ENCODE data around the gene ANKHD1. TPM values are rescaled to one million over a fixed set of nuclear protein-coding genes. Genes with fewer than 3 reads are reported as not detected.
"Not testable (repeated sequence)": the region's sequence is repeated elsewhere in the genome, so short reads cannot be mapped to it uniquely, and the experiment has no call there.

The ANKHD1 gene
- polyA plus RNA-seq, 5 donors, result 97.8 to 144 (median 128) TPM

DNA sequence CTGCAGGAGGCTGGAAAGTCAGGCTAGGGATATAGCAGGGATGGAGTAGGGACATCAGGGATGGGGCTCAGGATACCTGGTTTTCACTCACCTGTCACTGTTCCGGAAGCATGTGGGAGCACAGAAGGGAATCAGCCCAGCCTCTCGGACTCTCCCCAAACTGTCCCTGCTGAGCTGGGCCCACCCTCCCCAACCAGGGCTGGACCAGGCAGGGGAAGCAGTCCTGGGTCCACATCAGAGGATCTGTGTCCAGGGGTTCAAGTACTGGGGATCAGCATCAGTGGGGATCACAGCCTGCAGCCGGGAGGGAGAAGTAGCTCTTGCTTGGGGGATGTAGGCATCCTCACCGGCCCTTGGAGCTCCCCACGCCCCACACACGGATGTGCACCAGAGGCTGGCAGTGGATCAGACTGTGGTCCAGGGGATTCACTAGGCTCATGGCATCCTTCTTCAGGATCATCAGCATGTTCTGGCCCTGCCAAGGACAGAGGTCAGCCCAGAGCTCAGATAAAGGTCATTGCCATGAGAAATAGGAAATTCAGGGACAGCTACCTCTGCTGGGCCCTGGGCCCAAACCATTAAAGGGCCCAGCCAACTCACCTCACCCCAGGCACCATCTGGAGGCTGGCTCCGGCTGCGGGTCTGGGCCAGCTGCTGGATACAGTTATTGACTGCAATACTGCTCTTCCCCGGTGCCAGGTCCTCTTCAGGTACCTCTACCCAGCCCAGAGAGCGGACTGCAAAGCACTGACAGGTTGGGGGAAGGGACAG is 160.3 kb downstream of the ANKHD1 start:
- no peak for DNase-seq

DNA sequence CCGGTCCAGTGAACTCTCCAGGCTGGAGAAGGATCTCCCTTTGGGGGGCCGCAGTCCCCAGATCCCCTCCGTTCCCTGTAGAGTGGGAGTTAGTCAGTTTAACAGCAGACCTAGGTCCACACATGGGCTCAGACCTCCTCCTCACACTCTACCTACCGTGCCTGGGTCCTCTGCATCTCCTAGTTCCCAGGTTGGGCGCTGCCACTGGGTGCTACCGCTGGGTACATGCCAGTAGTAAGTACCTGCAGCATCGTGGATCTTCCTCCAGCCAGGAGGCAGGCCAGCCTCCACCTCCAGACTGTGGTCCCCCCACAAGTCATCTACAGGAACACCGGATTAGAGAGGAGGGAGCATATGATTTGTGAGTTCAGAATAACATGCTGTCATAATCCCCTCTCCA is 162.0 kb downstream of the ANKHD1 start:
- DNase-seq, result no peak

- DNase-seq, result peak; percentile 97 to 98
Measured at GRCh38 chr5:140564196-140565023, 162.8 kb downstream of the ANKHD1 start, which contains the start of the genes APBB3 and SLC35A4. Gene APBB3, minus strand, starts transcription at chr5:140564598. Its CDS starts 353 bp downstream, at chr5:140564245. Gene SLC35A4, plus strand, starts transcription at chr5:140564828. Its CDS starts 2,342 bp downstream, at chr5:140567170.

GRCh38 chr5:140565024-140565779 is 163.6 kb downstream of the ANKHD1 start:
- DNase-seq, result no peak

DNA sequence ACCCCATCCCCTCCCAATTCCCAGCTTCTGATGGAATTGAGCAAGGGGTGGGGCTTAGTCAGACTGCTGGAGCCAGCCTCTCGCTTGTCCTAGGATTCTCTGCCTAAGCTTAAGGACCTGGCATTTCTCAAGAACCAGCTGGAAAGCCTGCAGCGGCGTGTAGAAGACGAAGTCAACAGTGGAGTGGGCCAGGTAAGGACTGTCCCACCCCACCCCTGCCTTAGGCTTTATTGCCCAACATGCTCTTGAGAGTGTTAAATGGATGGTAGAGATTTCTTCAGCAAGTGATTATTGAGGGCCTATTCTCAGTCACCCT is 164.1 kb downstream of the ANKHD1 start:
- DNase-seq, result no peak

- DNase-seq, result no peak
Measured at GRCh38 chr5:140566665-140567064, 165.0 kb downstream of the ANKHD1 start.

GRCh38 chr5:140567136-140567818 is 165.6 kb downstream of the ANKHD1 start:
- no peak for DNase-seq

DNA sequence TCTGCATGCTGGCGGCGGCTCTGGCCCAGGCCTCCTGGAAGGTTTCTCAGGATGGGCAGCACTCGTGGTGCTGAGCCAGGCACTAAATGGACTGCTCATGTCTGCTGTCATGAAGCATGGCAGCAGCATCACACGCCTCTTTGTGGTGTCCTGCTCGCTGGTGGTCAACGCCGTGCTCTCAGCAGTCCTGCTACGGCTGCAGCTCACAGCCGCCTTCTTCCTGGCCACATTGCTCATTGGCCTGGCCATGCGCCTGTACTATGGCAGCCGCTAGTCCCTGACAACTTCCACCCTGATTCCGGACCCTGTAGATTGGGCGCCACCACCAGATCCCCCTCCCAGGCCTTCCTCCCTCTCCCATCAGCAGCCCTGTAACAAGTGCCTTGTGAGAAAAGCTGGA is 166.2 kb downstream of the ANKHD1 start:
- DNase-seq, result no peak

GRCh38 chr5:140568443-140569063 is 166.9 kb downstream of the ANKHD1 start:
- no peak for DNase-seq

- DNase-seq, result no peak
Measured at GRCh38 chr5:140569197-140569596, 167.6 kb downstream of the ANKHD1 start.

- no peak for DNase-seq
Measured at GRCh38 chr5:140570058-140570457, 168.4 kb downstream of the ANKHD1 start.

DNA sequence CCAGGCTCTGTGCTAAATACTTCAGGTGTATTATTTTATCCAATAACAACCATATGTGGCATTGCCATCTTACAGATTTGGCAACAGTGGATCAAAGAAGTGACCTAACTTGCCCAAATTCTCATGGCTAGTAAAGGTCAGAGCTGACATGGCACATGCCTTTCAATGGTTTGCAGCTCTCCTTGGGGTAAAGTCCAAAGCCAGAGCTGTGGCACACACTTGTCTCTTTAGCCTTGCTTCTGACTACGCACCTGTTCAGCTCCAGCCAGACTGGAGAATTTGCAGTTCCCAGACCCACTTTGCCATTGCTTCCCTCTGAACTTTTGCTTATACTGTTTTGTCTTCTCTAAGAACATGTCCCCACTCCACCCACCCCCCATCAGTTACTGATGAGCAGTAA is 168.9 kb downstream of the ANKHD1 start:
- DNase-seq, result no peak

DNA sequence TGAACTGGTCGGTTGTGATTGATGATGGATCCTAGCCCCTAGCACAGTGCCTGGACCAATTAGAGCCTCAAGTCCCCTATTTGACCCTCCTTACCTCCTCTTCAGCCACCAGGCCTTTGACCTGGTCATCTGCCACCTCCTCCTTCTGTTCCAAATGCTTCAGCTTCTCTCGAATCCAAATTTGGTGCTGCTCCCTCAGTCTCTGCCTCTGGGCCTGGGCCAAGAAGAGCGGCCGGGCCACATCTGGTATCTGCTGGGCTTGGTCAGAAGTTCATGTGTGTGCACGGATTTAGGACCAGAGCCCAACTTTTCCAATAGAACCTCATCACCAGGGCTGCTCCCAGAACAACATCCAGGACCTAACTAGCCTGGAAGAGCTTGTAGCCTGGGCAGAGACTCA is 169.5 kb downstream of the ANKHD1 start:
- peak in 1 of 2 donors; percentile 62 for DNase-seq

DNA sequence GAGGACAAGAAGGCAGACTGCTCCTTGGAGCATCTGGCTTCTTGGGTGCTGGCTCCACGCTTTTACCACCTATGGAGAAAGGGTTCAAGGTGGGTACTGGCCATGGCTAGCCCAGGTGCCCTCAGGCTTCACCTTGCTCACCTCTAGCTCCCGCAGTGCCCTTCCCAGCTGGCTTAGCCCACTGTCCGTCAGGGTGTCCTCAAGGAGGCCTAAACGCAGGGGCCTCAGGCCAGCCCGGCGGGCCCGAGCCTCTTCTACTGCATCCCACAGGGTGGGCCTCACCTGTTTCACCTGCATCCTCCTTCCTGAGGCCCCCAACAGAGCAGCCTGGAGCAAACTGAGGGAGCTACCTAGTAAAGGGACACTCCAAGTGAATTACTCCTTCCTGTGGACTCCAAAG is 172.1 kb downstream of the ANKHD1 start:
- DNase-seq, result no peak

- no peak for DNase-seq
Measured at GRCh38 chr5:140574165-140574564, 172.5 kb downstream of the ANKHD1 start.

GRCh38 chr5:140575309-140575708 is 173.7 kb downstream of the ANKHD1 start:
- no peak for DNase-seq

DNA sequence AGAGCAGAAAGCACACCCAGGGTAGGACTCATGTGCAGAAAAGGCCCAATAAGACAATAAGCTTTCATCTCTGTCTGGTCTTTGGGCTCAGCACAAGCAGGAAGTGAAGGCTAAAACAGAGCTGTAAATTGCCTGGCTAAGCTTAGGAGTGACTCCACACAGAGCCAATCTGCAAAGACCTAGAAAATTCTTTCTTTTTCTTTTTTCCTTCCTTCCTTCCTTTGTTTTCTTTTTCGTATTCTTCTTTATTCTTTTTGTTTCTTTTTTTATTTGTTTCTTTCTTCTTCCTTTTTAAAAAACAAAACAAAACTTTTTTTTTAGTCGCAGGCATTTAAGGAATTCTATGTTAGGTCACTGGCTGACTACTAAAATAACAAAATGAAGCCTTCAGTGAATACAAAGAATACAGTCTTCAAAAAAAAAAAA is 175.2 kb downstream of the ANKHD1 start:
- DNase-seq, result no peak

DNA sequence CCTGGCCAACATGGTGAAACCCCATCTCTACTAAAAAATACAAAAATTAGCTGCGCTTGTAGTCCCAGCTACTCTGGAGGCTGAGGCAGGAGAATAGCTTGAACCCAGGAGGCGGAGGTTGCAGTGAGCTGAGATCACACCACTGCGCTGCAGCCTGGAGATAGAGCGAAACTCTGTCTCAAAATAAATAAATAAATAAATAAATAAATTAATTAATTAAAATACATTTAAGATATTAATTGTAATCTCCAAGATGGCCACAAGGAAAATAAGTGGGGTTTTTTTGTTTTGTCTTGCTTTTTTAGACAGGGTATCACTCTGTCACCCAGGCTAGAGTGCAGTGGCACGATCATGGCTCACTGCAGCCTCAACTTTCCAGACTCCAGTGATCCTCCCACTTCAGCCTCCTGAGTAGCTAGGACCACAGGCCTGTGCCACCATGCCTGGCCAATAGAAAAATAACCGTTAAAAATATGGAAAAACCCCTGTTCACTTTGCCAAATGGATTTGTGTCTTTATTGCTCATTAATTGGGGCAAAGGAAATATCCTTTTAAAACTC is 177.6 kb downstream of the ANKHD1 start:
- DNase-seq, result not testable (repeated sequence)

DNA sequence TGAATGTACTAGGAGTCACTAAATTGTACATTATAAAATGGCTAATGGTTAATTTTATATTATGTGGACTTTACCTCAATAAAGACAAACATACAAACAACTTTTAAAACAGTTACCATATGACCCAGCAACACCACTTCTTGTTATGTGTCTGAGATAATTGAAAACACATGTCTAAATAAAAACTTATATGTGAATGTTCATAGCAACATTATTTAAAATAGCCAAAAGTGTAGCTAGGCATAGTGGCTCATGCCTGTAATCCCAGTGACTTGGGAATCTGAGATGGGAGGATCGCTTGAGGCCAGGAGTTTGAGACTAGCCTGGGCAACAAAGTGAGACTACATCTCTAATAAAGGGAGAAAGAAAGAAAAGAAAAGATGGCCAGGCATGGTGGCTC is 185.9 kb downstream of the ANKHD1 start:
- DNase-seq, result no peak

- no peak for DNase-seq
Measured at GRCh38 chr5:140588311-140589070, 186.9 kb downstream of the ANKHD1 start.
